ENCODE results near the gene EEIG1. TPM values are rescaled to one million over a fixed set of nuclear protein-coding genes. Genes with fewer than 3 reads are reported as not detected.

EEIG1 gene
- total and polyA plus RNA-seq, 2 of the 4 experiments (the other 2 are of a cell fraction): 1.1 to 23.2 TPM

DNA sequence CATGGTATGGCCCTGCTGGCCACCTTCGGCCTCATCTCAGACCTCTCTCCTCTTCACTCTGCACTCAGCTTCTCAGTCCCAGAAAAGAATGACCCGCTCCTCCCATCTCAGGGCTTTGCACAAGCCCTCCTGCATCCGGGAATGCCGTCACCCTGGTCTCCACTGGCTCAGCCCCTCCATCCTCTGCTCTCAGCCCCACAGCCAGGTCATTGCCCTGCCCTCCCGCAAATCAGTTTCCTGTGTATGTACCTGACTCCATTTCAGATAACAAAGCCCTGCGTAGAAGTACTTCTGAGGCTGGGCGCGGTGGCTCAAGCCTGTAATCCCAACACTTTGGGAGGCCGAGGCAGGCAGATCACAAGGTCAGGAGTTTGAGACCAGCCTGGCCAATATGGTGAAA, 28.9 kb upstream of the EEIG1 start:
- H4K91ac ChIP-seq (ENCODE audit: insufficient read depth, low read depth, low read length): no peak overlapping the region
- no peak overlapping the region for H2BK120ac ChIP-seq (ENCODE audit: low read depth, low read length)
- no peak overlapping the region for H3K4me2 ChIP-seq (ENCODE audit: low read depth, low read length)
- peaks cover 5% of the 10 kb centered on the region; the same call in 1 of the 2 replicates for H3K9me3 ChIP-seq (ENCODE audit: control insufficient read depth, insufficient read depth, low read length)
- H3K14ac ChIP-seq (replicated peaks; ENCODE audit: low read depth, low read length): no peak overlapping the region
- ChIA-PET CTCF (no interaction called here), POLR2A (ENCODE audit: unreplicated experiment) (no interaction called here)
- H3K36me3 ChIP-seq (ENCODE audit: control insufficient read depth, insufficient read depth, low read length): no peaks in the 10 kb centered on the region
- H3K79me1 ChIP-seq (ENCODE audit: low read depth in 1 of 2, low read length in 2 of 2): no peaks in the 10 kb centered on the region
- H2AFZ ChIP-seq (replicated peaks; ENCODE audit: low read length, poor library complexity): no peak overlapping the region
- no peak overlapping the region for H4K5ac ChIP-seq (ENCODE audit: low read depth, low read length)
- no peak overlapping the region for H3K27ac ChIP-seq (ENCODE audit: insufficient read depth, low read length)
- no peak overlapping the region for H3K56ac ChIP-seq (ENCODE audit: extremely low read depth, insufficient read depth, low read length)
- H3K4me3 ChIP-seq (ENCODE audit: insufficient read depth, low read depth, low read length): no peak overlapping the region
- ATAC-seq (ENCODE audit: low read depth) (no peak), DNase-seq (no peak)
- H3K27me3 ChIP-seq (ENCODE audit: control insufficient read depth, insufficient read depth, low read length): no peaks in the 10 kb centered on the region
- in situ Hi-C loops (cut with MboI; ENCODE audit: low sequenced_read_pairs) (no loop called here), dilution Hi-C loops (cut with HindIII; ENCODE audit: low sequenced_read_pairs, unreplicated experiment) (no loop called here), intact Hi-C loops (cut with micrococcal nuclease) (no loop called here)
- H2BK20ac ChIP-seq (ENCODE audit: low read depth, low read length): no peak overlapping the region
- H2BK15ac ChIP-seq (ENCODE audit: low read depth, low read length): no peak overlapping the region
- no peak overlapping the region for H4K8ac ChIP-seq (ENCODE audit: low read depth in 2 of 2, low read length in 2 of 2)
- no TSS peak for BruUV-seq (replicated peaks)
- no peak overlapping the region for H3K18ac ChIP-seq (ENCODE audit: low read depth, low read length)
- no peaks in the 10 kb centered on the region for H3K9me1 ChIP-seq (ENCODE audit: insufficient read depth, low read length)
- no peak overlapping the region for H3K23ac ChIP-seq (ENCODE audit: low read depth, low read length)
- H4K20me1 ChIP-seq (ENCODE audit: insufficient read depth, low read length): no peaks in the 10 kb centered on the region
- H3K9ac ChIP-seq (ENCODE audit: low read depth, low read length): no peak overlapping the region
- H2BK5ac ChIP-seq (ENCODE audit: low read depth, low read length, poor library complexity, severe bottlenecking): no peak overlapping the region
- no peak overlapping the region for H2AK9ac ChIP-seq (replicated peaks; ENCODE audit: low read depth, low read length, poor library complexity)
- TF ChIP-seq MXI1 (IDR thresholded peaks at IDR 0.05; ENCODE audit: borderline replicate concordance, low read depth, low read length): no peak
- no peak for TF ChIP-seq FOS (IDR thresholded peaks at IDR 0.05; ENCODE audit: low read depth, low read length)
- TF ChIP-seq NFE2L2 (IDR thresholded peaks at IDR 0.05; ENCODE audit: low read depth, low read length): no peak
- no peak for TF ChIP-seq POLR2A (IDR thresholded peaks at IDR 0.05; ENCODE audit: low read depth, low read length)
- TF ChIP-seq CHD1 (IDR thresholded peaks at IDR 0.05; ENCODE audit: low read depth, low read length): no peak
- no peak for TF ChIP-seq BHLHE40 (IDR thresholded peaks at IDR 0.05; ENCODE audit: low read depth, low read length)
- H3K4ac ChIP-seq (ENCODE audit: low read depth, low read length): no peak overlapping the region
- WGBS, 2 experiments (ENCODE audit: extremely low coverage in 2 of 2, insufficient read length in 1 of 2): 90% methylated on average over 6 of the region's 9 CpGs; no CpG with 5 or more reads in 1 of the 2 experiments
- H3K4me1 ChIP-seq (ENCODE audit: control insufficient read depth, insufficient read depth, low read length): no peaks in the 10 kb centered on the region; the same call in 1 of the 2 replicates
- H2AK5ac ChIP-seq (ENCODE audit: low read depth, low read length): no peak overlapping the region
